LNCaP clone FGC (cell line): ENCODE results near the gene ASB10.

Experiments
- DNase-seq: peaks from one replicate; pipeline ENCODE4 v3.0.0-alpha.2; 2011; ENCODE audit warnings: low read depth
- H3K4me3 ChIP-seq: 2 replicates; pipeline ENCODE4 v1.5.1; 2011; ENCODE audit warnings: mild to moderate bottlenecking, low read depth, low read length, control low read depth
- TF ChIP-seq, protein P1 (sequence below): IDR thresholded peaks from 2 replicates; pipeline ENCODE4 v1.5.1; 2012; ENCODE audit warnings: mild to moderate bottlenecking; ENCODE audit not compliant: control insufficient read depth, insufficient read depth; ENCODE audit errors: extremely low read depth

ASB10 gene

GRCh38 chr7:151168003-151168786, 18.9 kb downstream of the ASB10 start:
- H3K4me3 ChIP-seq: no peak overlapping the region
- DNase-seq: no peak
- TF ChIP-seq, protein P1, sequence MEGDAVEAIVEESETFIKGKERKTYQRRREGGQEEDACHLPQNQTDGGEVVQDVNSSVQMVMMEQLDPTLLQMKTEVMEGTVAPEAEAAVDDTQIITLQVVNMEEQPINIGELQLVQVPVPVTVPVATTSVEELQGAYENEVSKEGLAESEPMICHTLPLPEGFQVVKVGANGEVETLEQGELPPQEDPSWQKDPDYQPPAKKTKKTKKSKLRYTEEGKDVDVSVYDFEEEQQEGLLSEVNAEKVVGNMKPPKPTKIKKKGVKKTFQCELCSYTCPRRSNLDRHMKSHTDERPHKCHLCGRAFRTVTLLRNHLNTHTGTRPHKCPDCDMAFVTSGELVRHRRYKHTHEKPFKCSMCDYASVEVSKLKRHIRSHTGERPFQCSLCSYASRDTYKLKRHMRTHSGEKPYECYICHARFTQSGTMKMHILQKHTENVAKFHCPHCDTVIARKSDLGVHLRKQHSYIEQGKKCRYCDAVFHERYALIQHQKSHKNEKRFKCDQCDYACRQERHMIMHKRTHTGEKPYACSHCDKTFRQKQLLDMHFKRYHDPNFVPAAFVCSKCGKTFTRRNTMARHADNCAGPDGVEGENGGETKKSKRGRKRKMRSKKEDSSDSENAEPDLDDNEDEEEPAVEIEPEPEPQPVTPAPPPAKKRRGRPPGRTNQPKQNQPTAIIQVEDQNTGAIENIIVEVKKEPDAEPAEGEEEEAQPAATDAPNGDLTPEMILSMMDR: peak; percentile 54

DNA sequence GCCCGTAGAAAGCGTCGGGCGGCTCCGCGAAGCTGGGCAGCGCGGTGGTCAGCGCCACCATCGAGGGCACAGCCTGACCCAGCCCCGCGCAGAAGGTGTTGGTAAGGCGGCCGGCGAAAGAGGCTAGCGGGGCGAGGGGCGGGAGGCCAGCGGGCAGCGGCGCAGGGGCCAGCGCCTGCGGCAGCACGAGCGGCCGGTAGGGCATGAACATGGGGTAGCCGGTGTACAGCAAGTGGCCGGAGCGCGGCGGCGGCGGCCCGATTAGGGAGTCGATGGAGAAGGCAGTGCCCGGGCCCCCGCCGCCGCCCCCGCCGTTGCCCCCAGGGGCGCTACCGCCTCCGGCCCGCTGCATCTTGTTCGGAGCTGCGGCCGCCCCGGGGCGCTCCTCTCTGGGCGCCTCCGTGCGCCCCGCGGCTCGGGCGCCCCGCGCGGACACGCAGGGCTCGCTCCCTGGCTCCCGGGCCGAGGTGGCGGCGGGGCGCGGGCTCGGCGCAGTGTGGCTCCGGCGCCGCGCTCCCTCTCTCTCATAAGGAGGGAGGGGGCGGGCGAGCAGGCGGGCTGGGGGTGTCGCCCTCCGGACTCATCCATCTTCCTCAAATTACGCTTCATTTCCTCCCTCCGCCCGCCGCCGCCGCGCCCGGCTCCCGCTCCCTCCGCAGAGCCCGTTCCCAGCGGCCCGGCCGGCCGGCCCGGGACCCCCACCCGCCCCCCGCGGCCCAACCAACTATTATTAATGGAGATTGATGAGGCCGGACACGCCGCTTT, 19.7 kb downstream of the ASB10 start, which contains the start of gene GBX1:
TSS of gene GBX1 (minus strand) at position 498 of the 765 bp plus-strand sequence. CDS start at position 352, 146 bp downstream.
- H3K4me3 ChIP-seq: peak within 1 kb of the TSS; percentile 21; the same call in 1 of the 2 replicates
- TF ChIP-seq, protein P1: no peak
- no peak for DNase-seq

- H3K4me3 ChIP-seq: peak overlapping the region; percentile 21; the same call in 1 of the 2 replicates
Observed at GRCh38 chr7:151166629-151167196, 20.3 kb downstream of the ASB10 start.

DNA sequence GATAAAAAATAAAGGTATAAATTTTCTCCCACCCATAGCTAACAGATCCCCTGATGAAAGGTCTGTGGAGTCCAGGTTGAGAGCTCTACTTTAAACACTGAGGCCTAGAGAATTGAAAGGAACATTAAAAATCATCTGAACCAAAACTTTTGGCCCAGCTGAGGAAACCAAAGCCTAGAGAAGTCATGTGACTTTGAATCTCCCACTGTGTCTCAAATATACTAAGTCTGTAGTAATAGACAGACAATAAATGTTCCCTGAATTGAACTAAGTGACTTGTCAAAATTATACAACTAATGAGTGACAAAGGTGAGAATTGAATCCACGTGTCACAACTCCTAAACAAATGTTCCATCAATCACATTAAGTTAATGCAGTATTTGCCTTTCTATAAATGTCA, 25.3 kb downstream of the ASB10 start:
- H3K4me3 ChIP-seq: no peak overlapping the region
- no peak for DNase-seq
- TF ChIP-seq, protein P1: no peak

More at GRCh38 chr7:151166629-151167196, 20.3 kb downstream of the ASB10 start:
- TF ChIP-seq, protein P1: no peak
- DNase-seq: no peak

DNA sequence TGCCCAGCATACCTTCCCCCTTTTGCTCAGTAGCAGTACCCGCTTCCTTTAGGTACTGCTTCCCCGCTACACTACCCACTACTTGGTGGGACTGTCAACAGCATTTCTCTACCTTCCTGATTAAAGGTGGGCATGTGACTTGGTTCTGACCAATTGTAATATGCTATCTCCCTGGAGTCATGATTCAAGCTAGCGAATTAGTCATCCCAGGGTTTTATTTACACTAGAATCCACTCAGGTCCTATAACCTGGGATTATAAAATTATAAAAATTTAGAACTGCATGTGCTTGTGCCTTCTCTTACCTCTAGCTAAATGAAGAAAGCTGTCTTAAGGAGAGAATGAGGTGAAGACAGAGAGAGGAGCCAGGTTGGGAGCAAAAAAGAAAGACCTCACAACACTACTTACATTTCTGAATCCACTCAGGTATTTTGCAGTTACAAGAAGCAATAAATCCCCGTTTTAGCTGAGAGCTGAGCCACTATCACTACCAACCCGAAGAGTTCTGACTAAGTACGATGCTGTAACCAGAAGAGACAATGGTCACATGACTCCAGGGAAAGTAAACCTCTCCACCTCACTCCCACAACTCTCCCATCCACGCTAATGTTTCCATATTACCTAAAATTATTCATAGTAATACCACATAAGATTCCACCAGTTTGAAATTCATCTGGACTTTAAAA, 29.3 kb downstream of the ASB10 start:
- DNase-seq: no peak
- TF ChIP-seq, protein P1: no peak
- no peak overlapping the region for H3K4me3 ChIP-seq
